ENCODE measurements around the gene MYBPHL.

Gene MYBPHL

GRCh38 chr1:109255678-109256077, 51.1 kb downstream of the MYBPHL start:
- POLR2A ChIA-PET: interaction anchor here (0.6 kb wide), 1 partner anchor 264 kb away, joined by 6 read pairs; no protein-coding TSS in a partner anchor
- no peak for TF ChIP-seq CTCF (IDR thresholded peaks at IDR 0.05; ENCODE audit: control extremely low read depth, extremely low read depth, low read depth, missing control alignments)
- no peak for DNase-seq (ENCODE audit: extremely low spot score)
- CTCF ChIA-PET: interaction anchor here (1.3 to 4.8 kb wide), 5 partner anchors 8 to 235 kb away, joined by 4 to 26 read pairs (median 14); partner anchors contain the start of gene SORT1

- ChIA-PET POLR2A (interaction anchor here (0.6 kb wide), 1 partner anchor 265 kb away, joined by 6 read pairs; no protein-coding TSS in a partner anchor), CTCF (interaction anchor here (1.2 to 4.8 kb wide), 5 partner anchors 8 to 278 kb away, joined by 5 to 26 read pairs (median 14); partner anchors contain the start of gene SORT1)
- no peak for DNase-seq (ENCODE audit: extremely low spot score)
- no peak for TF ChIP-seq CTCF (IDR thresholded peaks at IDR 0.05; ENCODE audit: control extremely low read depth, extremely low read depth, low read depth, missing control alignments)
Measured at GRCh38 chr1:109255097-109255651, 51.6 kb downstream of the MYBPHL start.

- no peak for TF ChIP-seq CTCF (IDR thresholded peaks at IDR 0.05; ENCODE audit: control extremely low read depth, extremely low read depth, low read depth, missing control alignments)
- no peak for DNase-seq (ENCODE audit: extremely low spot score)
- POLR2A ChIA-PET: no interaction called here
- CTCF ChIA-PET: interaction anchor here (1.2 to 4.8 kb wide), 5 partner anchors 9 to 278 kb away, joined by 5 to 26 read pairs (median 14); partner anchors contain the start of gene SORT1
Measured at GRCh38 chr1:109254621-109255096, 52.2 kb downstream of the MYBPHL start.

- ChIA-PET CTCF (interaction anchor here (1.0 to 4.8 kb wide), 6 partner anchors 10 to 279 kb away, joined by 3 to 26 read pairs (median 12); partner anchors contain the start of gene SORT1), POLR2A (interaction anchor here (1.2 kb wide), 1 partner anchor 14 kb away, joined by 4 read pairs; no protein-coding TSS in a partner anchor)
- TF ChIP-seq CTCF (IDR thresholded peaks at IDR 0.05; ENCODE audit: control extremely low read depth, extremely low read depth, low read depth, missing control alignments): no peak
- no peak for DNase-seq (ENCODE audit: extremely low spot score)
Measured at GRCh38 chr1:109253803-109254620, 52.8 kb downstream of the MYBPHL start.

GRCh38 chr1:109252893-109253802, 53.7 kb downstream of the MYBPHL start:
- DNase-seq (ENCODE audit: extremely low spot score): no peak
- ChIA-PET POLR2A (interaction anchor here (1.2 kb wide), 1 partner anchor 13 kb away, joined by 4 read pairs; no protein-coding TSS in a partner anchor), CTCF (interaction anchor here (1.0 to 4.8 kb wide), 6 partner anchors 10 to 279 kb away, joined by 3 to 26 read pairs (median 12); partner anchors contain the start of gene SORT1)
- TF ChIP-seq CTCF (IDR thresholded peaks at IDR 0.05; ENCODE audit: control extremely low read depth, extremely low read depth, low read depth, missing control alignments): no peak

Data from GM10248 (cell line).